GM21360 (cell line): Measurements from ENCODE around the gene MAT2A.
"Not testable (repeated sequence)": the region's sequence is repeated elsewhere in the genome, so short reads cannot be mapped to it uniquely, and the experiment has no call there.

ENCODE experiments used
- ATAC-seq: cut with Tn5 transposase; IDR thresholded peaks from one replicate; pipeline ENCODE4 v1.9.1; 2021; ENCODE audit warnings: mild to moderate bottlenecking, moderate library complexity; ENCODE audit not compliant: unreplicated experiment

Gene MAT2A

DNA sequence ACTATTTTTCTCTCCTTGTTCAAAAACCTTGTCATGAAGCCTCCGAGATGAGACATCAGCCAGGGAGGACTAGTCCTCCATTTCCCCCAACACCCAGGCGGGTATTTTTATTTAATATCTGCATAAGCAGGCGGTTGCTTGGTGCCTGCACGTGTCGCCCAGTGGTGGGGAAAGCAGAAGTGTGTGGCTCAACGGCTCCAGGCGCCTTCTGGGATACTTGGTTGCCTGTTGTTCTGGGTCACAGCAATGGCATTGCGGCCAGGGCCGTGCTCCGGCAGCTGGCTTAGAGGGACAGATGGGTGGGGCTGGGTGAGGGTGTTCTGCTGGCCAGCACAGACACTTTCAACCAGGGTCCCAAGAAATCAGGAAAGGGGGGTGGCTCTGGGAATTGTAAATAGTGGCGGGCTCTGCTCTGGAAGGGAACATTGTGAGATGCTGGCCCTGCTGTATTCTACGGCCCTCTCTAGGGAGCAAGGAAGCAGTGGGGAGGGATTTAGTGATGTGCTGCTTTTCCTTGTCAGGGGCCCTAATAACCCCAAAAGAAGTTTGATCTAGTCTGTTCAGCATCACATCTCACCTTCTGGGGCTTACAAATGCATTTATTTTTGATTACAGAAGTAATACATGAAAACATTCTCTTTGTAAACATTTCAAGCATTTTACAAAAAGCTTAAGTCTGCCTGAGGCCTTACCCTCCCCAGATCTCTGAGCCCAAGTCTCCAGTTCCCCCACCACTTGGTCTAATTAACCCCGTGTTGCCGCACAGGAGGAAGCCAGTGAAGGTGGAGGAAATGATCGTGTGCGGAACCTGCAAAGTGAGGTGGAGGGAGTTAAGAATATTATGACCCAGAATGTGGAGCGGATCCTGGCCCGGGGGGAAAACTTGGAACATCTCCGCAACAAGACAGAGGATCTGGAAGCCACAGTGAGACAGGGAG, 39.5 kb downstream of the MAT2A start:
- no peak for ATAC-seq

DNA sequence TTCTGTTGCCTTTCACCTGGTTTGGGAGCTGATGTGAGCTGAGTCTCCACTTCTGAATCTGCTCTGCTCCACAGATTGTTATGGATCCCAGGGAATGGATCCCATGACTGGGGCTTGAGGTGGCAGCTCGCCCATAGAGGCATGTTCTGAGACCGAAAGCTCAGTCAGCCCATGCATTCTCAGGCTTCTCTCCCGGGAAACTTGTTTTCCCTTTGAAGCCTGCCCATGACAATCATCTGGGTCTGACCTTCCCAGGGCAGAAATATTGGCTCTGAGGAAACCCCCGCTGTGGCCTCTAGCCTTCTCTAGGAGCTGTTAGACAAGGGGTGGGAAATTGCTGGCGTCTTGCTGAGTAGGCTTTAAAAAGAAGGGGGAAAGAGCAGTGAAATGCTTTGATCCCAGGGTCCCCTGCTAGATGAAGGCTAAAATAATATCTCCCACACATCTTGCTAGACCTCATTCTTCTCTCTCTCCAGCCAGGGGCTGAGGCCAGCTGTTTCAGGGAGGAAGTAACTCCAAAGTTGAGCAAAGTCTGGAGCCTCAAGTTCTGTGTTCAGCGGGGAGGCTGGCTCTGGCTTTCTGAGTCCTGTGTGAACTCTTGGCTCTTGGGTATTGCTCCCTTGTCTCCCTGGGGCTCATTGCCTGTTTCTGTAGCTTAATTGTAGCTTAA, 40.4 kb downstream of the MAT2A start:
- no peak for ATAC-seq

DNA sequence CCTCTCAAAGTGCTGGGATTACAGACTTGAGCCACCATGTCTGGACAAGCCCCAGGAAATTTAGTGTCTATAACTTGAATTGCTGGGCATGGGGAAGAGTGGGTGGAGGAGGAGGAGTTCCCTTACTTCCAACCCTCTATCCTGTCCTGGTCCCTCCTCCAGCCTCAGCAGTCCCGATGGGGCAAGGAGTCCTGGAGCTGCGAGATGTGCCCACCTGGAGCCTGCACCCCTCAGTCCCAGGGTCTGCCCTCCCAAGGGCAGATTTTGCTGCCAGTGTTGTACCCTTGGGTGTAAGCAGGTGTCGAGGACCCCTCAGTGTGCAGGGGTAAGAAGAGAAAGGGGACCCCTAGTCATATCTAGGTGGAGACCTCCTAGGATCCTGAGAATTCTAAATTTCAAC, 41.2 kb downstream of the MAT2A start:
- ATAC-seq, result no peak

DNA sequence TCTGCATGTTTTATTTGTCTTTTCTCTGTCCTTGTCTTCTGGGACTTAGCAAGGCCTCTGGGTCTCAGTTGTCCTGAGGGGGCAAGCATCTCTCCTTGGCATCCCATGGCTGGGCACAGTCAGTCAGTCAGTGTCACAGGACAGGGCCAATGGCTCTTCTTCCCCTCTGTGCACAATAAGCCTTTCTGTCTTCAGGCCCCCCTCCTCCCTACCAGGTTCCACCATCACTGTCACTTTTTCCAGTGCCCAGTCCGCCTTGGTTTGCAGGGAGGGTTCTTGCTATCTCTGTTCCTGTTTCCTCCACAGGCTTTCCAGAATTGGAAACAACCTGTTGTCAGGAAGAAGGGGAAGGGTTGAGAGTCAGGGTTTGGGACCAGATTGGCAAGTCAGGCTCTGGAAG, 43.5 kb downstream of the MAT2A start:
- no peak for ATAC-seq

DNA sequence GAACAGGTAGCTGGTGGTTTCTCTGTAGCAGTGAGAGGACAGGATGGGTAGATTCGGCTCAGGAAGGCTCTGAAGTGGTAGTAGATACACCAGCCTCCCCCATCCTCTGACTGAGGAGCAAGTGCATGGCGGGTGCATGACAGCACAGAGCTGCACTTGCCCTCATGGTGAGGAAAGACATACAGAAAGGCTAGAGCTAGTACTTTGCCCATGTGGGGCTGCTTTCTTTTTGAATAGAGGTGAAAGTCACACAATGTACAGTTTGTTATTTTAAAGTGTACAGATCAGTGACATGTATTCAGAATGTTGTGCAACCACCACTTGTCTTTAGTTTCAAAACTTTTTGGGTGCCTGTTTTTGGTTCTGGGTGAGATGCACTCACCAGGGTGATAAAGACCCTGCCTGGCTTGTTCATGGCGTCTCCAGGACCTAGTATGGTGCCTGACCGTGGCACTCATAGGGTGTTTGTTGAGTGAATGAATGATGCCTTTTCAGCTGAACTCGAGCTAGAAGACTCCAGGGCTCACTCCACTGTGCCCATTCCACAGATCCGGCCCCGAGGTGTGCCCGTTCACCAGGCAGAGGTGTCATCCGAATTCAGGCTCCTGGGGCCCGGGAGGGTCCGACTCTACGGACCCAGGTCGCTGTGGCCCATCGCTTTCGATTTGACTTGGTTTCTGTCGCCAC, 44.8 kb downstream of the MAT2A start:
- ATAC-seq, result no peak

DNA sequence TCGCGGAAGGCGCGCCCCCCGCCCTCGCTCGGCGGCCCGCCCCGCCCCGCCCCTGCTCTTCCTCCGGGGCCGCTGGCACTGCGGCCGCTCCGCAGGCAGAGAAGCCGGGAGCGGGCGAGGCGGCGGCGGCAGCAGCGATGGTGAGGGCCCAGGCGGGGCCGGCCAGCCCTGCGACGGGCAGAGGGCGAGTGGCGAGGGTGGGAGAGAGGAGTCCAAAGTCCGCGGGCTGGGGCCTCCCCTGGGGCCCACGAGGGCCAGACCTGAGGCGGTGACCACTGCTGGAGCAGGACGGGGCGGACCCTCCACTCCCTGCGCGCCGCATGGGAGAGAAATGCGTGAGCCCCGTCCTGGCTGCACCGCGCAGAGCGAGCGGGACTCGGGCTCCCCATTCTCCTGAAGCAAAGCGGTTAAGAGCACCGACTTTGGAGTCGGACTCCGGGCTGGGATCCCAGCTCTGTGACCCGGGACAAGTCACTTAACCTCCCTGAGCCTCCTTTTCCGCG, 45.4 kb downstream of the MAT2A start, which contains the start of gene VAMP5:
TSS of gene VAMP5 (plus strand) at position 78 of the 503 bp plus-strand sequence. CDS start at position 138, 60 bp downstream.
- ATAC-seq, result no peak

DNA sequence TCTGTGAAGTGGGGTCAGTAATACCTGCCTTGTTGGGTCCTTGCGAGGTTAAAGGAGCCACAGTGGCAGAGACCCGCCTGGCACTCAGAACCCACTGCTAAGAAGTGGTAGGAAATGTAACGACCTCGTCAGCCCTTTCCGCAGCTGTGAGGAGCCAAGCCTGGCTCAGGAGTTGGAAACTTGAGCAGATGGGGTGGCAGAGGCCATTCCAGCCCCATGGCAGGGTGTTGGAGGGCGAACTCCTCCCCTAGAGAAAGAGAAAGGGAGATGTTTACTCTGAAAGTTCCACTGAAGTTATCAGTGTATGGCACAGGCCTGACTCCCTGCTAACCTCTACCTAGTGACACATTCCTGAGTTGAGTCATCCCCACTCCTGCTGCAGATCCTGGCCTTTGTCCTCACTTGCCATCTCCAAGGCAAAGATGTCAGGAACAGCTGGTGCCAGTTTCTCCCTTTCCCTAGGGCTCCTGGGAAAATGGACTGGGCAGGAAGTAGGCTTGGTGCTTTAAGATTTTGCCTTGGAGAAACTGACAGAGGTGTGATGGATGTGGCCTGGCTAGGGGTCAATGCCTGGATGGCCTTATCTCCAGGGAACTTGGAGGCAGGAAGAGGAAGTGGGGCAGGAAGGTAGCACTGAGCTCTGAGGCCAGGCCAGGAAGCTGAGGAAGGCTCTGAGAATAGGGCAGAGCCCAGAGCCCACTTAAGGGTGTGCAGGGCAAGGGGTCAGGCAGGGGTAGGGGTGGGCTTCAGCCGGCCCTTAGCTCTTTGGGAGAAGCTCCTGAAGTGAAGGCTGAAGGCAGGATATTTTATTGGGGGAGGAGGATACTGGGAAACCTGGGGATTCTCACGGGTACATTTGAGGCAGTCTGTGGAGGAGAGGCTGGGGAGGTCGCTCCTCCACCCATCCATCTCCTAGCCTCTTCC, 46.2 kb downstream of the MAT2A start:
- ATAC-seq, result no peak

DNA sequence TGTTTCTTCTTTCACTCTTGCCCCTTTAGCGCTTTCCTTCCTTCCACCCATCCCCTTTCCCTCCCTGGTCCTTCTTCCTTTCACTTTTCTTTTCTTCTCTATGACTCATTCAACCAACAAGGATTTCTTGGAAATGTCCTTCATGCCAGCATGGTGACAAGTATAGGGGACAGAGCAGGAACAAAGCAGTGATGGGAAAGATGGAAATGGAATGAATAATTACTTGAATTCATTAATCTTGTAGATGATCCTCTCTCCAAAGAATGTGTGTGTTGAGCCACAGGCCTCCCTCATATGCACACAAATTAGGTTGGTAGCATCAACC, 46.8 kb downstream of the MAT2A start:
- ATAC-seq, result no peak

DNA sequence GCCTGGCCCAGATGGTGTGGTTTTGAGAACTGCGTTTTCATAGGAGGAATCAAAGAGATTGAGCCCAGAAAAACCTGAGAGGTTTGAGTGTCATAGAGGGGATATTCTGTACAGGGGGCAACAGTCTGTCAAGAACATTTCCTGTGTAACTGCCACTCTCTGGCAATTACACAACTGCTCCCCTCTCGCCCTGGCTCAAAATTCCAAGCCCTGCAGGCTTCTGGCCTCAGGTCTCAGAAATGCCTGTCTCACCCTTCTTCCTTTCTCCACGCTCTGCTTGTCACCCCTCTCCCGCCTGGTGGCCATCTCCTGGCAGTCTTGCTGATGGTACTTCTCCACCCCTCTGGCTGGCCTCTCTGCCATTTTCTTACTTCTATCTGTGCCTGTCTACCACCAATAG, 49.3 kb downstream of the MAT2A start:
- ATAC-seq, result no peak

DNA sequence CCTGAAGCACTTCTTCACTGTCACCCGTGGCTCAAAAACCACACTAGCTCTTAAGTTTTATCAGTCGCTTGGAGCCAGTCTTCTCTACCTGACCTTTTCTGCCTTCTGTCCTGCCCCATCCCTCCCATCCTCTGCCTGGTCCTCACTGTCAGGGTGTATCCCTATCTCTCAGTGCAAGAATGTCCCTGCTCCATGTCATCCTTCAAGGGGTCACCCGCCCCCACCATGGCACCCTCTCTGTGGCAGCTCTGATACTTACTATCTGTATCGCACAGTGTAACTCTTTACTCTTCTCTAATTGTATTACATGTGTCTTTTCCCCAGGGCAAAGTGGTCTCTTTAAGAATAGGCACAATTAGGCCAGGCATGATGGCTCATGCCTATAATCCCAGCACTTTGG, 49.7 kb downstream of the MAT2A start:
- no peak for ATAC-seq

DNA sequence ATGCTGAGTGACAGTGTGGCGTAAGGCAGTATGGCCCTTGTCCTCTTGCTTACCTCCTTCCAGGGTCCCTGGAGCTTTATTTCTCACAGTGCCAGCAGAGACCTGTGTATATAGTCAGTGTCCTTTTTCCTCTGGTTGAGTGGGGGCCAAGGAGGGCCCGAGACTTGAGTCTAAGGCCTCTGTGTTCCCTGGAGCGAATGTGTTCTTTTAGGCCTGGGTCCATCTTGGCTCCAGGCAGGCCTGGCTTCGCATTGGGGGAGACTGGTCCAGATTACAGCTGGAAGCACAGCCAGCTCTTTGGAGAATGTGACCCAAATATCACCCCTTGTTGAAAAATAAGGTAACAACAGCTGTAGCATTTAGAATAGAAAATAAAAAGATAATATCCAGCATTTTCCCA, 50.2 kb downstream of the MAT2A start:
- ATAC-seq, result no peak

DNA sequence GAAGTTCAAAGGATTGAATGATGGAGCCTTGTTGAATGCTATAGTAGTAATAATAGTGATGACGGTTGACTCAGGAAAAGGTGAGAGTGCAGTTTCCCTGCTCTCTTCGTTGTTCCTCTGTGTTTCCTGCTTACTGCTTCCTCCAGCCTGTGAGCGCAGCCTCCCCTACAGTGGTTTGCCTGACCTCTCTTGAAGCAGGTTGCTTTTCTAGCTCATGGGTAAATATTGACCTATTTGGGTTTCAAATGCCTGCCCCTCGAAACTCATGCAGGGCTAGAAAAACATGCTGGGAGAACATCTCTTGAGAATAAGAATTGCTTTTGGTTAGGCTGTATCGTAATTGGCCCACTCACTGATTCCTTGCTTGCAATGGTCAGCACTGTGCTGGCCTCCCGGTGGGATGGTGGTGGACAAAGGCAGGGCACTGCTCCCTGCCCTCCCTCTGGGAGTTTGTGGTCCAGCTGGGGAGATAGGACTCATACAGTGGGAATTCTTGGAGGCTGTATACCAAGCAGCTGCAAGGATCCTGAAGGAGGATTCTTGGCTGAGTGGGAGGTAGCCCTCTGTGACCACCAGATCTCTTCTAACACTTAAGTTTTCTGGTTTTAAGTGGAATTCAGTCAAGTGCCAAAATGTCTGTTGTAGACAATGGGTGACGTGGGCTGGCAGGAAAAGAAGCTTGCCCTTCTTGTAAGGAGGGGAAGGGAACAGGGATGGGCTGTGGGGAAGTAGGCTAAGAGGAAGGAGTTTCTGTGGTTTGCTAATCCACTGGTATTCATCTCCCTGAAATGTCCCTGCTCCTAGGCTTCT, 51.2 kb downstream of the MAT2A start:
- no peak for ATAC-seq

DNA sequence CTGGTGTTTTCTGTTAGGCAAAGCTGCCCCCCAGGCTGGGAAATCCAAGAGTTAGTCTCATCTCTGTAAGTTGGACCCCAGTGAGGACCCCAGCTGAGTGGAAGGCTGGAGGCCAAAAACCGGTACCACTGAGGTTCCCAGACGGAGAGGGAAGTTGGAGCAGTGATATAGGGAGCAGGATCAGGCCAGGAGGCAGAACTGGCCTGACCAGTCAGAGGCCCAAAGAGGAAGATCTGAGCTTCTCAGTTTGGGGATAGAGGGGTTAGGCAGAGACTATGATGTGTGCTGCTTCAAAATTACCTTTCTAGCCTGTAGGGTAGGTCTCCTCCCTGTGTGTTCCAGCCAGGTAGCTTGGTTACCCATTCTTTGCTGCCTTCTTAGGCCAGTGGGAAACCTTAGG, 52.0 kb downstream of the MAT2A start:
- ATAC-seq, result no peak

DNA sequence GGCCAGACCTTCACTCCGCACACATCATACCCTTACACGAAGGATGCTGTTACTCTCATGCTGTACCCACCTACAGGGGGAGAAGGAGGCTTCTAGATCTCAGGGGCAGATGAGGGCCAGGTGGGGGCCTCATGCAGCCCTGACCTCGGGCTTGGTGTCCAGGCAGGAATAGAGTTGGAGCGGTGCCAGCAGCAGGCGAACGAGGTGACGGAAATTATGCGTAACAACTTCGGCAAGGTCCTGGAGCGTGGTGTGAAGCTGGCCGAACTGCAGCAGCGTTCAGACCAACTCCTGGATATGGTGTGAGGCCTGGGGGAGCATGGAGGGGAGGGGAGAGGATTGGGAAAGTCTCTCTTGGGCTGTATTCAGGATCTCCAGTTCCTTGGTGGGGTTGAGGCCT, 52.6 kb downstream of the MAT2A start:
- no peak for ATAC-seq

DNA sequence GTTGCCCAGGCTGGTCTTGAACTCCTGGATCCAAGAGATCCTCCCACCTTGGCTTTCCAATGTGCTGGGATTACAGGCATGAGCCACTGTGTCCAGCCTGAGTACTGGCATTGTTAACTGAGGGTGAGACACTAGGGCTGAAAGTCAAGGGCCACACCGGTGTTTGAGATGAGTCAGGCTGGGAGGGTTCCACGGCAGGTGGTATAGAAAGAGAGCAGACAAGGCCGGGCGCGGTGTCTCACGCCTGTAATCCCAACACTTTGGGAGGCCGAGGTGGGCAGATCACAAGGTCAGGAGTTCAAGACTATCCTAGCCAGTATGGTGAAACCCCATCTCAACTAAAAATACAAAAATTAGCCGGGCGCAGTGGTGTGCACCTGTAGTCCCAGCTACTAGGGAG, 53.3 kb downstream of the MAT2A start:
- not testable (repeated sequence) for ATAC-seq

DNA sequence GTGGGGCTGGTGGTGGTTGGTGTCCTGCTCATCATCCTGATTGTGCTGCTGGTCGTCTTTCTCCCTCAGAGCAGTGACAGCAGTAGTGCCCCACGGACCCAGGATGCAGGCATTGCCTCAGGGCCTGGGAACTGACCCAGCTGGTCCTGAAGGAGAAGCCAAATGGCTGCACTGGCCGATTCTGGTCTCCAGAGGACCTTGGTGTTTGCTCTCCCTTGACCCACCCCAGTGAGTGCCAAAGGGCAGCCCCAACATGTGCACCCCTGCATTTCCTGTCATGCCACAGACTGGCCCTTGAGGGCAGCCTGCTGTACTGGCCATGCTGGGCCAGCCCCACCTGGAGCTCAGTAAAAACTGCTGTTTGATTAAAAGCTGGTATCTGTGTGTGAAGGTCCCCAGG, 54.1 kb downstream of the MAT2A start:
- no peak for ATAC-seq
